Stimulated activated CD8-positive, alpha-beta memory T cell treated with anti-CD3 and anti-CD28 coated beads, Interleukin-7, amount 100 ng/mL, for 1 hour (primary cell): Measurements from ENCODE around the gene FAM131C.
"Not testable (repeated sequence)": the region's sequence is repeated elsewhere in the genome, so short reads cannot be mapped to it uniquely, and the experiment has no call there.

Source experiments
- DNase-seq, 2 donors: peaks; one replicate each; pipeline ENCODE4 v3.0.0-alpha.2; 2020; ENCODE audit warnings: low read depth in 2 of 2

Gene FAM131C

GRCh38 chr1:16058394-16059120 is 14.9 kb downstream of the FAM131C start:
- not testable (repeated sequence) for DNase-seq

- DNase-seq: not testable (repeated sequence)
Observed at GRCh38 chr1:16057314-16057915, 16.0 kb downstream of the FAM131C start.

- not testable (repeated sequence) for DNase-seq
Observed at GRCh38 chr1:16056521-16056912, 16.9 kb downstream of the FAM131C start.

GRCh38 chr1:16055613-16056520 is 17.6 kb downstream of the FAM131C start:
- DNase-seq: peak; percentile 55 to 72

GRCh38 chr1:16054598-16055540 is 18.6 kb downstream of the FAM131C start:
- DNase-seq: no peak

- DNase-seq: no peak
Observed at GRCh38 chr1:16053781-16054502, 19.5 kb downstream of the FAM131C start.

- not testable (repeated sequence) for DNase-seq
Observed at GRCh38 chr1:16051949-16052348, 21.5 kb downstream of the FAM131C start.

- no peak for DNase-seq
Observed at GRCh38 chr1:16051039-16051438, 22.4 kb downstream of the FAM131C start.

GRCh38 chr1:16050328-16050727 is 23.1 kb downstream of the FAM131C start:
- DNase-seq: no peak

GRCh38 chr1:16048573-16049189 is 24.8 kb downstream of the FAM131C start:
- DNase-seq: no peak

GRCh38 chr1:16047791-16048475 is 25.5 kb downstream of the FAM131C start:
- no peak for DNase-seq

GRCh38 chr1:16046842-16047241 is 26.6 kb downstream of the FAM131C start:
- no peak for DNase-seq

- DNase-seq: no peak
Observed at GRCh38 chr1:16043950-16044349, 29.5 kb downstream of the FAM131C start.

GRCh38 chr1:16043521-16043920 is 29.9 kb downstream of the FAM131C start, which contains the start of gene CLCNKB:
Gene CLCNKB, plus strand, starts transcription at chr1:16043782. Its CDS starts 711 bp downstream, at chr1:16044493.
- no peak for DNase-seq

- not testable (repeated sequence) for DNase-seq
Observed at GRCh38 chr1:16042654-16043053, 30.8 kb downstream of the FAM131C start.

- DNase-seq: no peak
Observed at GRCh38 chr1:16042096-16042495, 31.4 kb downstream of the FAM131C start.

- no peak for DNase-seq
Observed at GRCh38 chr1:16041200-16041599, 32.3 kb downstream of the FAM131C start.

GRCh38 chr1:16039871-16040270 is 33.6 kb downstream of the FAM131C start:
- not testable (repeated sequence) for DNase-seq

- DNase-seq: no peak
Observed at GRCh38 chr1:16038620-16038912, 34.9 kb downstream of the FAM131C start.

GRCh38 chr1:16036461-16036860 is 37.0 kb downstream of the FAM131C start:
- DNase-seq: not testable (repeated sequence)
